ENCODE data around the gene RUFY1.

Gene RUFY1

GRCh38 chr5:179599566-179599965, 49.2 kb downstream of the RUFY1 start:
- TF ChIP-seq FOXM1 (IDR thresholded peaks at IDR 0.05; ENCODE audit: borderline replicate concordance, low read depth) = no peak
- no peak for TF ChIP-seq MAX (IDR thresholded peaks at IDR 0.05)
- TF ChIP-seq ZBTB7A (IDR thresholded peaks at IDR 0.05; ENCODE audit: low read depth) = no peak
- no peak for TF ChIP-seq CEBPB (IDR thresholded peaks at IDR 0.05)
- TF ChIP-seq USF1 (IDR thresholded peaks at IDR 0.05) = no peak
- TF ChIP-seq NFIC (IDR thresholded peaks at IDR 0.05) = no peak
- TF ChIP-seq CREB1 (IDR thresholded peaks at IDR 0.05; ENCODE audit: low read depth) = no peak
- TF ChIP-seq RAD21 (IDR thresholded peaks at IDR 0.05; ENCODE audit: low read depth) = no peak
- TF ChIP-seq TAF1 (IDR thresholded peaks at IDR 0.05; ENCODE audit: low read depth) = no peak

- no peak for TF ChIP-seq NFIC (IDR thresholded peaks at IDR 0.05)
- no peak for TF ChIP-seq YY1 (IDR thresholded peaks at IDR 0.05; ENCODE audit: low read depth)
- TF ChIP-seq EP300 (IDR thresholded peaks at IDR 0.05; ENCODE audit: borderline replicate concordance) = no peak
- TF ChIP-seq REST (IDR thresholded peaks at IDR 0.05; ENCODE audit: low read depth) = no peak
- TF ChIP-seq EGR1 (IDR thresholded peaks at IDR 0.05) = no peak
- TF ChIP-seq TEAD4 (IDR thresholded peaks at IDR 0.05) = no peak
- no peak for TF ChIP-seq FOXM1 (IDR thresholded peaks at IDR 0.05; ENCODE audit: borderline replicate concordance, low read depth)
- TF ChIP-seq CEBPB (IDR thresholded peaks at IDR 0.05) = no peak
- TF ChIP-seq USF1 (IDR thresholded peaks at IDR 0.05) = no peak
- no peak for TF ChIP-seq CREB1 (IDR thresholded peaks at IDR 0.05; ENCODE audit: low read depth)
- no peak for TF ChIP-seq RAD21 (IDR thresholded peaks at IDR 0.05; ENCODE audit: low read depth)
- no peak for TF ChIP-seq TCF12 (IDR thresholded peaks at IDR 0.05; ENCODE audit: low read depth)
- TF ChIP-seq TAF1 (IDR thresholded peaks at IDR 0.05; ENCODE audit: low read depth) = no peak
- TF ChIP-seq ZBTB7A (IDR thresholded peaks at IDR 0.05; ENCODE audit: low read depth) = no peak
Observed at GRCh38 chr5:179599973-179600372, 49.6 kb downstream of the RUFY1 start.

- TF ChIP-seq CEBPB (IDR thresholded peaks at IDR 0.05) = no peak
- TF ChIP-seq ZBTB7A (IDR thresholded peaks at IDR 0.05; ENCODE audit: low read depth) = no peak
- no peak for TF ChIP-seq NFIC (IDR thresholded peaks at IDR 0.05)
- no peak for TF ChIP-seq TEAD4 (IDR thresholded peaks at IDR 0.05)
- no peak for TF ChIP-seq EP300 (IDR thresholded peaks at IDR 0.05; ENCODE audit: borderline replicate concordance)
- TF ChIP-seq TCF12 (IDR thresholded peaks at IDR 0.05; ENCODE audit: low read depth) = no peak
- no peak for TF ChIP-seq YY1 (IDR thresholded peaks at IDR 0.05; ENCODE audit: low read depth)
Observed at GRCh38 chr5:179601871-179602625, 51.7 kb downstream of the RUFY1 start.

GRCh38 chr5:179603308-179603707, 53.0 kb downstream of the RUFY1 start:
- TF ChIP-seq REST (IDR thresholded peaks at IDR 0.05; ENCODE audit: low read depth) (no peak), CEBPB (IDR thresholded peaks at IDR 0.05) (no peak), TEAD4 (IDR thresholded peaks at IDR 0.05) (no peak), TCF12 (IDR thresholded peaks at IDR 0.05; ENCODE audit: low read depth) (no peak), TAF1 (IDR thresholded peaks at IDR 0.05; ENCODE audit: low read depth) (no peak), RAD21 (IDR thresholded peaks at IDR 0.05; ENCODE audit: low read depth) (no peak), NFIC (IDR thresholded peaks at IDR 0.05) (no peak), CREB1 (IDR thresholded peaks at IDR 0.05; ENCODE audit: low read depth) (no peak), YY1 (IDR thresholded peaks at IDR 0.05; ENCODE audit: low read depth) (no peak), EGR1 (IDR thresholded peaks at IDR 0.05) (no peak)

- TF ChIP-seq ZBTB7A (IDR thresholded peaks at IDR 0.05; ENCODE audit: low read depth) (no peak), TCF12 (IDR thresholded peaks at IDR 0.05; ENCODE audit: low read depth) (no peak), RAD21 (IDR thresholded peaks at IDR 0.05; ENCODE audit: low read depth) (no peak), EP300 (IDR thresholded peaks at IDR 0.05; ENCODE audit: borderline replicate concordance) (no peak), USF1 (IDR thresholded peaks at IDR 0.05) (no peak), TEAD4 (IDR thresholded peaks at IDR 0.05) (no peak), EGR1 (IDR thresholded peaks at IDR 0.05) (no peak), CEBPB (IDR thresholded peaks at IDR 0.05) (no peak), FOXM1 (IDR thresholded peaks at IDR 0.05; ENCODE audit: borderline replicate concordance, low read depth) (no peak), NFIC (IDR thresholded peaks at IDR 0.05) (no peak), REST (IDR thresholded peaks at IDR 0.05; ENCODE audit: low read depth) (no peak), TAF1 (IDR thresholded peaks at IDR 0.05; ENCODE audit: low read depth) (no peak)
Observed at GRCh38 chr5:179605026-179605833, 54.9 kb downstream of the RUFY1 start.
